GM12872 (cell line): ENCODE measurements around the gene ADCK2.
A peak's percentile ranks its signal among the peaks of the same experiment; 100 is the strongest.

Experiments
- CTCF ChIP-seq: IDR thresholded peaks from 3 replicates; pipeline ENCODE4 v1.5.1; 2011; ENCODE audit warnings: low read depth, mild to moderate bottlenecking, low read length, moderate library complexity; ENCODE audit not compliant: insufficient read depth

The ADCK2 gene

GRCh38 chr7:140719721-140720120 is 47.0 kb downstream of the ADCK2 start:
- no peak for TF ChIP-seq CTCF

GRCh38 chr7:140722254-140722653 is 49.5 kb downstream of the ADCK2 start:
- no peak for TF ChIP-seq CTCF

GRCh38 chr7:140723006-140723405 is 50.3 kb downstream of the ADCK2 start:
- TF ChIP-seq CTCF, result no peak

GRCh38 chr7:140723574-140723973 is 50.8 kb downstream of the ADCK2 start:
- no peak for TF ChIP-seq CTCF

- no peak for TF ChIP-seq CTCF
Observed at GRCh38 chr7:140724706-140725105, 52.0 kb downstream of the ADCK2 start.

- peak; percentile 36; the same call in 2 of the 3 replicates for TF ChIP-seq CTCF
Observed at GRCh38 chr7:140726281-140726680, 53.5 kb downstream of the ADCK2 start.

GRCh38 chr7:140732416-140732815 is 59.7 kb downstream of the ADCK2 start:
- TF ChIP-seq CTCF, result no peak

GRCh38 chr7:140734096-140734495 is 61.4 kb downstream of the ADCK2 start:
- no peak for TF ChIP-seq CTCF
